ENCODE data around the gene FBN1. TPM values are rescaled to one million over a fixed set of nuclear protein-coding genes. Genes with fewer than 3 reads are reported as not detected.
A peak's percentile ranks its signal among the peaks of the same experiment; 100 is the strongest.

The FBN1 gene
- polyA plus RNA-seq, 6 donors from 2014 or later = 0.03 TPM; not detected in 5

- Mint-ChIP-seq H3K4me1 (no peaks in the 10 kb centered on the region), H3K27me3 (no peaks in the 10 kb centered on the region), H3K36me3 (no peaks in the 10 kb centered on the region), H3K27ac (no peak overlapping the region), H3K9me3 (no peaks in the 10 kb centered on the region), H3K4me3 (no peak overlapping the region)
- no peak for DNase-seq
- ATAC-seq (ENCODE audit: low read depth in 2 of 2) = no peak
Observed at GRCh38 chr15:48627260-48627940, 18.1 kb downstream of the FBN1 start.

- H3K36me3 Mint-ChIP-seq = no peaks in the 10 kb centered on the region
- no peak for ATAC-seq (ENCODE audit: low read depth in 2 of 2)
- no peaks in the 10 kb centered on the region for H3K27me3 Mint-ChIP-seq
- H3K4me3 Mint-ChIP-seq = no peak overlapping the region
- no peak for DNase-seq
- no peaks in the 10 kb centered on the region for H3K9me3 Mint-ChIP-seq
- no peak overlapping the region for H3K27ac Mint-ChIP-seq
- no peaks in the 10 kb centered on the region for H3K4me1 Mint-ChIP-seq
Observed at GRCh38 chr15:48625126-48625525, 20.4 kb downstream of the FBN1 start.

GRCh38 chr15:48624700-48625099, 20.8 kb downstream of the FBN1 start:
- Mint-ChIP-seq H3K27me3 (no peaks in the 10 kb centered on the region), H3K4me1 (no peaks in the 10 kb centered on the region), H3K4me3 (no peak overlapping the region), H3K27ac (peak overlapping the region in 1 of 6 donors; percentile 33), H3K9me3 (no peaks in the 10 kb centered on the region), H3K36me3 (no peaks in the 10 kb centered on the region)
- ATAC-seq (ENCODE audit: low read depth in 2 of 2) (no peak), DNase-seq (no peak)

DNA sequence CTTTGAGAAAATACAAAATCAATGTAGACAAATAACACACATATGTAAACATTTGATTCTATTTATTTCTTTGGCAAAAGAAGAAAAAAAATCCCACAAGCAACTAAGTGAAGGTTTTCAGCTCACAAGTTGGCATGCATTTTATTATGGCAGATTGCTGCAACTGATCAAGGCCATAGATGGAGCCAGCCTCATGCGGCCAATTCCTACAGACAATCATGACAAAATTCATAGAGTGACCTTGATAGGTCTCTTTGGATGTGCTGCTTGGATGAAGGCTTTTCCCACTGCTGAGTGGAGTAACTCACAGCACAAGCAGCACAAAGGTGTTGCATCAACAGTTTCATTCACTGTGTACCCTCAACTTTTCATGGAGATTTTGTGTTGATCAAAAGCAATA, 22.1 kb downstream of the FBN1 start:
- H3K4me1 Mint-ChIP-seq = no peaks in the 10 kb centered on the region
- H3K36me3 Mint-ChIP-seq = no peaks in the 10 kb centered on the region
- no peak for DNase-seq
- ATAC-seq (ENCODE audit: low read depth in 2 of 2) = no peak
- no peaks in the 10 kb centered on the region for H3K27me3 Mint-ChIP-seq
- no peak overlapping the region for H3K4me3 Mint-ChIP-seq
- H3K27ac Mint-ChIP-seq = no peak overlapping the region
- no peaks in the 10 kb centered on the region for H3K9me3 Mint-ChIP-seq

DNA sequence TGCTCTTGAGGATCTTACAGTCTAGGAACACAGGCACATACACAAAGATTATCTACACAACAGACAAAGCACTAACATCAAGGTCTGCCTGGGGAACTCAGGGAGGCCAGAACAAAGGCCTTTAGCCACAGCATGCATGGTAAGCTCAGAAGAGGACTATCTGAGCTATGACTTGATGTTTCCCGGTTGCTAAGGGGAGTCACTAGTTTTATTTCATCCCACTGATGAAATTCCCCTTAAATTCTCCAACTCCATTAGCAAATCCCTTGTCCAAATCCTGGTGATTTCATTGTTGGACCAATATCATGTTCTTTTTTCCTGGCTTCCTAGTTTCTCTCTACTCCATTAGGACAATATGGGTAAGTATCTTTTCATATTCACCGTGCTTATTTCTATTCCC, 23.3 kb downstream of the FBN1 start:
- Mint-ChIP-seq H3K9me3 (no peaks in the 10 kb centered on the region), H3K36me3 (no peaks in the 10 kb centered on the region), H3K4me1 (no peaks in the 10 kb centered on the region), H3K27ac (no peak overlapping the region), H3K27me3 (no peaks in the 10 kb centered on the region), H3K4me3 (no peak overlapping the region)
- no peak for ATAC-seq (ENCODE audit: low read depth in 2 of 2)
- no peak for DNase-seq

- Mint-ChIP-seq H3K27ac (no peak overlapping the region), H3K9me3 (no peaks in the 10 kb centered on the region), H3K36me3 (no peaks in the 10 kb centered on the region), H3K27me3 (no peaks in the 10 kb centered on the region), H3K4me1 (no peaks in the 10 kb centered on the region), H3K4me3 (peak overlapping the region in 1 of 8 donors; percentile 1)
- DNase-seq = no peak
- no peak for ATAC-seq (ENCODE audit: low read depth in 2 of 2)
Observed at GRCh38 chr15:48619446-48619845, 26.1 kb downstream of the FBN1 start.

DNA sequence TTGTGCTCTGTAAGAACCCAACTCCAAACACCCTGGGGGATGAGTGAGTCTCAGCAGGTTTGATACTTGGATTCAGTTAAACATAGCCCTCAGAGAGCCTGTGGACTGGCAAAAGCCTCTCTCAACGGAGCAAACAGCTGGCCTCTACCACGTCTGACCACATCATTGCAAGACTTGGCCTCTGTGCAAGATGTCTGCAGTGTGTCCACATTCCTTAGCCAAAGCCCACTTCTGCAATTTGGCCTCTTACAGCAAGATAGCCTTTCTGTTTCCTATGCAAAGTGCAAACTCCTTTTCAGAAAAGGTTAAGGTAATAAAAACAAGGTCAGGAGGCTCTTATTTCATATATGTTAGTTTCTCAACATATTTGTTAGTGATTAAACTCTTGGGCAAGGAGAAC, 27.9 kb downstream of the FBN1 start:
- Mint-ChIP-seq H3K9me3 (no peaks in the 10 kb centered on the region), H3K36me3 (no peaks in the 10 kb centered on the region), H3K27ac (no peak overlapping the region), H3K27me3 (no peaks in the 10 kb centered on the region), H3K4me1 (no peaks in the 10 kb centered on the region), H3K4me3 (no peak overlapping the region)
- DNase-seq = no peak
- ATAC-seq (ENCODE audit: low read depth in 2 of 2) = no peak

DNA sequence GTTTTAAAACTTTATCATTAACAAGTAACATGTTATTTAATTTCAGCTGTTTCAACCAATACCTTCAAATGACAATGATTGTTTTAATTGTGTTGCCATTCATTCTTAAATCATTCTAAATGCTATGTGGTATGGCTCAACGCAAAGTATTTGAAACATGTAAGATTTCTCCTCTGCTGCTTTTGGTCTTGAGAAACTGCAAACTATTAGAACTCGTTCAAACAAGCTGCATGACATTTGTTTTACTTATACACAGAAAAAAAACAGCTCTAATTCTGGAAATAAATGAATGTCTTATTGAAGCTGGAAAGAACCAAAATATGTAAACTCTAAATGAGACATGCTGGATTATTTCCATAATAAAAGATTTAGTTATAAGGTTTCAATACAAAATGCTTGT, 29.3 kb downstream of the FBN1 start:
- DNase-seq = no peak
- no peaks in the 10 kb centered on the region for H3K27me3 Mint-ChIP-seq
- H3K27ac Mint-ChIP-seq = no peak overlapping the region
- ATAC-seq (ENCODE audit: low read depth in 2 of 2) = no peak
- no peak overlapping the region for H3K4me3 Mint-ChIP-seq
- no peaks in the 10 kb centered on the region for H3K4me1 Mint-ChIP-seq
- no peaks in the 10 kb centered on the region for H3K9me3 Mint-ChIP-seq
- H3K36me3 Mint-ChIP-seq = no peaks in the 10 kb centered on the region

DNA sequence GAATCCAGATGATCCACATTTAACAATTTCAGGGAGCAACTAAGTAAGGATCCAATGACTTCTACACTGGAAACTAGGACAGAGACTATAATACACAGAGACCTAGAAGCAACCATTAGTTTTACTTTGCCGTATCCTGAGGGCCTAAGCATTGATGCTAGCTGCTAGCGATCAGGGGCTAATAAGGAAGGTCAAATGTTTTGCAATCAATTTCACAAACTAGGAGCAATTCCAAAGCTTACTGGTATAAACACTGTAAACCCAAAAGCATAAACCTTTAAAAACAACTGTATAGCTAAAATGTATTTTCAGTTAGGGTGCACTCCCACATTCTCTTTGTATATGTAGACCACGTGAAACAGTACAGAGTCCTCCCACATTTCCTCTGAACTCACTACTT, 31.5 kb downstream of the FBN1 start:
- Mint-ChIP-seq H3K4me3 (no peak overlapping the region), H3K27me3 (no peaks in the 10 kb centered on the region), H3K36me3 (no peaks in the 10 kb centered on the region), H3K27ac (no peak overlapping the region), H3K4me1 (no peaks in the 10 kb centered on the region), H3K9me3 (no peaks in the 10 kb centered on the region)
- no peak for DNase-seq
- no peak for ATAC-seq (ENCODE audit: low read depth in 2 of 2)

DNA sequence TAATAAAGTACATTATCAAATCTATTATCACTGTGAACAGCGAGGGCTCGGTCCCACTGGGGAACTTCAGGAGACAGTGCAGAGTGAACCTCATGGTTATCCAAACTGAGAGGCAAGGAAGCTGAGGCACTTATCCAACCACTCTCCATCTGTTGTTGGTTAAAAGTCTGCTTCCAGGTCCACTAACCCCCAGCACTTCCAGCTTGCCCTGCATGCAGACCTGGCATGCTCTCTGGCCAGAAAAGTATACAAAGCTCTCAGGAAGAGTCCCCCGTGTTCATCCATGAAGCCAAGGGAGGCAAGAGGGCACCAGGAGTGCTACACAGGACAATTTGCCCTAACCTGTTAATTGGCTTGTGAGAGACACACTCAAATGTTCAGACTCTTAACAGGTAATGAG, 36.0 kb downstream of the FBN1 start:
- peaks cover 0 to 8% (median 0%) of the 10 kb centered on the region in 7 donors for H3K9me3 Mint-ChIP-seq

GRCh38 chr15:48607846-48608245, 37.7 kb downstream of the FBN1 start:
- Mint-ChIP-seq H3K27me3 (no peaks in the 10 kb centered on the region), H3K9me3 (peaks cover 0 to 8% (median 0%) of the 10 kb centered on the region in 7 donors), H3K27ac (no peak overlapping the region), H3K4me1 (no peaks in the 10 kb centered on the region), H3K4me3 (no peak overlapping the region), H3K36me3 (no peaks in the 10 kb centered on the region)
- no peak for ATAC-seq (ENCODE audit: low read depth in 2 of 2)
- no peak for DNase-seq

More for the DNA sequence above, 36.0 kb downstream of the FBN1 start:
- H3K27me3 Mint-ChIP-seq = no peaks in the 10 kb centered on the region
- no peak overlapping the region for H3K4me3 Mint-ChIP-seq
- no peaks in the 10 kb centered on the region for H3K36me3 Mint-ChIP-seq
- ATAC-seq (ENCODE audit: low read depth in 2 of 2) (no peak), DNase-seq (no peak)
- H3K4me1 Mint-ChIP-seq = no peaks in the 10 kb centered on the region
- no peak overlapping the region for H3K27ac Mint-ChIP-seq

GRCh38 chr15:48604567-48604966, 40.9 kb downstream of the FBN1 start:
- Mint-ChIP-seq H3K4me1 (no peaks in the 10 kb centered on the region), H3K36me3 (no peaks in the 10 kb centered on the region), H3K27ac (no peak overlapping the region), H3K27me3 (no peaks in the 10 kb centered on the region), H3K4me3 (no peak overlapping the region), H3K9me3 (peaks cover 0 to 8% (median 0%) of the 10 kb centered on the region in 7 donors)
- no peak for DNase-seq
- no peak for ATAC-seq (ENCODE audit: low read depth in 2 of 2)

- H3K4me3 Mint-ChIP-seq = no peak overlapping the region
- H3K36me3 Mint-ChIP-seq = no peaks in the 10 kb centered on the region
- no peaks in the 10 kb centered on the region for H3K4me1 Mint-ChIP-seq
- H3K27me3 Mint-ChIP-seq = no peaks in the 10 kb centered on the region
- DNase-seq (no peak), ATAC-seq (ENCODE audit: low read depth in 2 of 2) (no peak)
- peaks cover 0 to 8% (median 0%) of the 10 kb centered on the region in 7 donors for H3K9me3 Mint-ChIP-seq
- H3K27ac Mint-ChIP-seq = no peak overlapping the region
Observed at GRCh38 chr15:48603922-48604321, 41.6 kb downstream of the FBN1 start.

DNA sequence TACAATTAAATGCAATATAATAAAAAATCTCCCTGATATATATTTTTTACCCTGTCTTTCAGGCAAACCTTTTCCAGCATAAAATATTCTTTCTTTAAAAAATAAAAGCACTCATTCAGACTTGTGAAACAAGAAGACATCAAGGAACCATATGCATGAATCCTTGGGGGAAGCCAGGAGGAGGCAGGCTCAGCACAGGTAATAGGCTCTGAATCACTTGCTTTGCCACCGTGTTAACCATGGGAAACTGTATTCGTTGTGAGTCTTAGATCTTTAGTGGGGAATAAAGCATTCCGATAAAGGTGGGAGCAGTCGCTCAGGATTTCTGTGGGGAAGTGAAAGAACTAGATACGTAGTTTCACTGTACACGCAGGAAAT, 42.4 kb downstream of the FBN1 start:
- ATAC-seq (ENCODE audit: low read depth in 2 of 2) (no peak), DNase-seq (no peak)
- H3K27ac Mint-ChIP-seq = no peak overlapping the region
- H3K4me1 Mint-ChIP-seq = no peaks in the 10 kb centered on the region
- H3K9me3 Mint-ChIP-seq = peaks cover 0 to 8% (median 0%) of the 10 kb centered on the region in 7 donors
- no peaks in the 10 kb centered on the region for H3K36me3 Mint-ChIP-seq
- no peak overlapping the region for H3K4me3 Mint-ChIP-seq
- H3K27me3 Mint-ChIP-seq = no peaks in the 10 kb centered on the region

Measured in naive B cell (primary cell).